ENCODE results near the gene TCP11L1.
"Not testable (repeated sequence)": the region's sequence is repeated elsewhere in the genome, so short reads cannot be mapped to it uniquely, and the experiment has no call there.

TCP11L1 gene

GRCh38 chr11:33029218-33029617 is 10.2 kb upstream of the TCP11L1 start:
- DNase-seq (ENCODE audit: low read depth) = not testable (repeated sequence)

GRCh38 chr11:33033493-33033892 is 5.9 kb upstream of the TCP11L1 start:
- DNase-seq (ENCODE audit: low read depth) = no peak

GRCh38 chr11:33035011-33035410 is 4.4 kb upstream of the TCP11L1 start:
- DNase-seq (ENCODE audit: low read depth) = no peak

- DNase-seq (ENCODE audit: low read depth) = peak; percentile 46
Observed at GRCh38 chr11:33040033-33040861, 875 bp downstream of the TCP11L1 start.

DNA sequence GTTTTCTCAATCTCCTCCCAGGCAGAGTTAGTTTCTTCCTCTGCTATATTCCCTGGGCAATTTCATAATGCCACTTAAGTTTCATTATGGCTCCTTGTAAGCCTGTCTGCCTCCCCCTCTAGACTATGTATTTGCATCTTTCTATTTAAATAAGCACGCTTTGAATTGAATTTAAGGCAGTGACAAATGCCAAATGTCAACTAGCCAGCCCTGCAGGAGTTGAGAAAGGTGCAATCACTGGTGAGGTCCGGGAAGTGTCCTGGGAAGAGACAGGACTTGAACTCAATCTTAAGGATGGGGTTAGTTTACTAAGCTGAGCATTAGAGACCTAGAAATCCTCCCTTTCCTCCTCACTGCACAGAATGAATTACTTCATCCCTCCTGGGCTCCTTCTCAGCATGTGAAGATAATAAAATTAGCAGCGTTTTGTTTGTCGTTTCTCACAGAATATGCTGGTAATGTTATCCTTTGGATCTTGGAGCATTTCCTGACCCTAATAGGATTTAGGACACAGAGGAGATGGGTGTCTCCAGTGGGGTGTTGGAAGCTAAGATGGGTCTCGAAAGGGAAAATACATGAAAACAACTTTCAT is 1.6 kb downstream of the TCP11L1 start:
- no peak for DNase-seq (ENCODE audit: low read depth)

DNA sequence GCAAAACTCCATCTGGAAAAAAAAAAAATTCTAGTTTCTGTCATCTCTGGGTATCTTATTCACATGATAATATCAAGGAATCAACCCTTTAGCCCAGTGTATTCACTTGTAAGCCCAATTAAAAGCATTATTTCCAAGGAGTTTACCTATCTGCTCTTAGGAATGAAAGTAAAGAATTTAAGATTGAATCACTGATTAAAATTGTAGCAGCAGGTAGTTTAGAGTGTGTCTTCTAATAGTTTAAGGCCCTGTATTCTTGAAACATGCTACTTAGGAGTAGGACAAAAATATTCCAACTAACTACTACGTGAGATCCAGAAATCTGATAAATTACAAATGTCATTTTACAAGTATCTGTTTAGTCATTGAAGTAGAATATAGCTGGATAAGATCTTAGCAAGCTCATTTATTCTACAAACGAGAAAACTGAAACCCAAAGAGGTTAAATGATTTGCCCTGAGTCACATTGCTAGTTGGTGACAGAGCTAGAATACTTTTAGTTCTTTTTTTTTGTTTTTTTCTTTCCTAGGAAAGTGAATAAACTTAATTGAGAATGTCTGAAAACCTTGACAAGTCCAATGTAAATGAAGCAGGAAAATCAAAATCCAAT is 4.0 kb downstream of the TCP11L1 start:
- DNase-seq (ENCODE audit: low read depth) = peak; percentile 58

- peak; percentile 89 for DNase-seq (ENCODE audit: low read depth)
Observed at GRCh38 chr11:33044285-33044756, 4.9 kb downstream of the TCP11L1 start.

DNA sequence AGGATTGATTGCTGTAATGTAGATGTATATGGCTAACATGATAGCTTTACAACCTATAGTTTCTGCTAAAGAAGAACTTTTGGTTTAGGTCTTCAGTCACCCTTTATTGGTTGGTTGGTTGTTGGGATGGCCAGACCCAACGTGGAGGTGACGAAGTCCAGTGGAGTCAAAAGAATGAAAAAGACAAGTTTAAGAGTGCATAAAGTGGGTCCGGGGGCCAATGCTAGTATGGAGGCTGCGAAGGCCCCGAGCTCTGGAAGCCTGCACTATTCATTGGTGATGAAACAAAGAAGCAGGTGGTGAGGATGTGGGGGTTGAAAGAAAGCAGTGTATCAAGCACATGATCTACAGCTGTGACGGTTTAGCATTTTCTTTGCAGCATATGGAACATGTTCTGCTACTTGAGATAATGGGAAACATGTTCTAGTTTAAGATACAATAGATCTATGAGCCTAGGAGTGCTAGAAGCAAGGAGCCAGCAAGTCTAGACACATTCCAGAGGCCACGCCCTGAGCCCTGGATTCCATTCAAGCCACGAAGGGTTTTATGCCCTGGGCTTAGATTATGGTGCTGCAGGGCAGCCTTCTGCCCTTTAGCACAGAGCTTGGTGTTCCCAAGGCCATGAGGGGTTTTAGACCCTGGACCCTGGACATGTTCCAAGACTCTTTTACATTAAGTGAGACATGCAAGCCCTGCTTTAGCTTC is 6.3 kb downstream of the TCP11L1 start:
- peak; percentile 54 for DNase-seq (ENCODE audit: low read depth)

DNA sequence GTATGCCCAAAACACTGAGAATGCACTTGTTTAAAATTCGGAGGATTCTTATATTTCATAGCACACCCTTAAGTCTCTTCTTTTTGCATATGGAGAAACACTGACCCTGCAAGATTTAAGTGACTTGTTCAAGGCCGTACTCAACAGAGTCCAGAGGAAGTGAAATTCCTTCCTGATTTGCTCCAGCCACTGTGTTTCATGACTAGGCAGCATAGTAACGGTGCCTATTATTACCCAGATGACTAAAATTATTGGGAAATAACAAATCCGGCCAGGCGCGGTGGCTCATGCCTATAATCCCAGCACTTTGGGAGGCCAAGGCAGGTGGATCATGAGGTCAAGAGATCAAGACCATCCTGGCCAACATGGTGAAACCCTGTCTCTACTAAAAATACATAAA is 9.3 kb downstream of the TCP11L1 start:
- DNase-seq (ENCODE audit: low read depth) = peak; percentile 20

DNA sequence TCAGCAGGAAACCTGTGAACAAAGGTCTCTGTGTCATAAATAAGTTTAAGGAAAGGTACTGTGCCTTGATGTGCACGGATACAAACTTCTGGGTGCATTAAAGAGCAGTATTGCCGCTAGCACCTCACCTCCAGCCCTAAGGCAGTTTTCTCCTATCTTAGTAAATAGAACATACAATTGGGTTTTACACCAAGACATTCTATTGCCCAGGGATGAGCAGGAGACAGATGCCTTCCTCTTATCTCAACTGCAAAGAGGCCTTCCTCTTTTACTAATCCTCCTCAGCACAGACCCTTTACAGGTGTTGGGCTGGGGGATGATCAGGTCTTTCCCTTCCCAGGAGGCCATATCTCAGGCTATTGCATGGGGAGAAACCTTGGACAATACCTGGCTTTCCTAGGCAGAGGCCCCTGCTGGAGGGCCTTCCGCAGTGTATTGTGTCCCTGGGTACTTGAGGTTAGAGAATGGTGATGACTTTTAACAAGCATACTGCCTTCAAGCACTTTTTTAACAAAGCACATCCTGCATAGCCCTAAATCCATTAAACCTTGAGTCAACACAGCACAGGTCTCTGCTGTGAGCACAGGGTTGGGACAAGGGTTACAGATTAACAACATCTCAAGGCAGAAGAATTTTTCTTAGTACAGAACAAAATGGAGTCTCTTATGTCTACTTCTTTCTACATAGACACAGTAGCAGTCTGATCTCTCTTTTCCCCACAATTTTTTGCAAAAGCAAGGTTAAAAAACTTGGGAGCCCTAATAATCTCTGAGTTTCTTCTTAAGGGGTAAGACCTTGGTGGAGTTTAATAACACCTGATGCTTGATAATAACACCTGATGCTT is 10.4 kb downstream of the TCP11L1 start:
- not testable (repeated sequence) for DNase-seq (ENCODE audit: low read depth)

- no peak for DNase-seq (ENCODE audit: low read depth)
Observed at GRCh38 chr11:33052231-33052630, 12.9 kb downstream of the TCP11L1 start.

DNA sequence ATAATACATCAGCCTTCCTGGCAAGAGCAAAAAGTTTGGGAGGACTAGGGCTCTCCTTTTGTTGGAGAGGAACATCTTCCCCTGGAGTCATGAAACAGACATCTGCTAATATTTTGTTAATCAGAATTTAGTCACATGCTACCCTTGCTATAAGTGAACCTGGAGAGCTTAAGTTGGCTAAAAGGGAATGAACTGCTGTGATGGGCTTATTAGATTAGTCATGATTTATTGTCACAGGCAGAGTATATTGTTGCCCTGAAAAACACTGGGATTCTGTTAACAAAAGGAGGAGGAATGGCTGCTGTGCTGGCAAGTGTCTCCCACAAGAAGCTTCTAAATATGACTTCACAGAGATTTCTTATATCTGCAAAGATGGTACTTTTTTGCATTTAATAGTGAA is 16.0 kb downstream of the TCP11L1 start:
- DNase-seq (ENCODE audit: low read depth) = no peak

DNA sequence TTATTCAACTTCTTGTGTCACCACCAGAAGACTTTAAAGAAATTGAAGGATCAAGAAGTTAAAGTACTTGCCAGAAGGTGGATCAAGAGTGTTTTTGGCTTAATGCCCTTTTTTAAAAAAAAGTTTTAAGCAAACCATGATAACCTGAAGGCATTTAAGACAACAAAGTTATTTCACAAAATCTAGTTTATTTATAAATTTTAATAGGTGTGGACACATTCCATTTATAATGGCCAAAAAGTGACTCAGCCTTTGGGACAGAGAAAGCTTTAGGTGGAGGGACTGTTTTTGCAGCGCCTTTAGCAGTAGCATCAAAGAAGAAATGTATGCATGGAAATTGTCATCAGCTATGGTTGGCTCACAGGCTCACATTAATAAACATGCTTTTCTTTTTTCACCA is 17.9 kb downstream of the TCP11L1 start:
- DNase-seq (ENCODE audit: low read depth) = no peak

GRCh38 chr11:33059331-33060007 is 20.1 kb downstream of the TCP11L1 start:
- DNase-seq (ENCODE audit: low read depth) = no peak

GRCh38 chr11:33060271-33060670 is 20.9 kb downstream of the TCP11L1 start:
- no peak for DNase-seq (ENCODE audit: low read depth)

DNA sequence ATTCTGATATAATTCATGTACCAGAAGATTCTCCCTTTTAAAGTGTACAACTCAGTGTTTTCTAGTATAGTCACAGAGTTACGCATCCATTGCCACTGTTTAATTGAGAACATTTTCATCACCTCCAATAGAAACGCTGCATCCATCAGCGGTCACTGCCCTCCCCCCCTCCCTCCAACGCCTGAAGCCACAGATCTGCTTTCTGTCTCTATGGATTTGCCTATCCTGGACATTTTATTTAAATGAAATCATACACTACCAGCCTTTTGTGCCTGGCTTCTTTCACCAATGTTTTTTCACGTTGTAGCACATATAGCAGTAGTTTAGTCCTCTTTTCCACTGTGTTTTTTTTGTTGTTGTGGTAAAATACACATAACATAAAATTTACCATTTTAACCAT is 22.8 kb downstream of the TCP11L1 start:
- DNase-seq (ENCODE audit: low read depth) = no peak

GRCh38 chr11:33063326-33063881 is 24.0 kb downstream of the TCP11L1 start:
- no peak for DNase-seq (ENCODE audit: low read depth)

DNA sequence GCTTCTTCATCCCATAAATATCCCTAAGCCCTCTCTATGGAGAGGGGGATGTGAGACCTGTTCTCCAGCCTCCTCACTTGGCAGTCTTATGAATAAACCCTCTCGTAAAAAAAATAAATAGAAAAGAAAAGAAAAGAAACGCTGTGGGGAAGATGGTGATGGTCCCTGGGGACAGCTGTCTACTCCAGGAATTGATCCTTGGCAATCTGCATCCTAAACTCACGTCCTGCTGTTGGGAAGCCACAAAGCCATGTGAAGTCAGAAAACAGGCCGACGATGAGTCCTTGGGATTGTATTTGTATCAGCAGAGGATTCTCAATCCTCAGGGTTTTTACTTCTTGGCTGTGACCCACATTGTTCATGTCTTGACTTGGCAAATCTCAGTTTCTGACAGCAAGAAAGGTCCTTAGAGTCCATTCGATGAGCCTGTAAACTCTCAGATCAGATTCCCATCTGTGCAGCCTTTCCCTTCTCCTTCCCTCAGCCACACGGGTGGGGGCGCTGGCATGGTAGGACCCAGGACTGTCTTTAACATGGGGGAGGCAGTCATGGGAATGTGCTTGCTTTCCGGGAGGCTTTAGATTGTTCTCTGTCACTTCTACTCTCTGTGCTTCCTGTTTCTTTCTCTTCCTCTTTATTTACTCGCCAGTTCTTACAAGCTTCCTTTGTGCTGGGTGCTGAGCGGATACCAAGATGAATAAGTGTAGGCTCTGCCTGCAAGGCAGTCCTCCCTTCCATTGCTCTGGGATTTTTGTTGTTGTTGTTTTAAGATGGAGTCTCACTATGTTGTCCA is 24.9 kb downstream of the TCP11L1 start:
- DNase-seq (ENCODE audit: low read depth) = no peak

GRCh38 chr11:33064866-33065265 is 25.5 kb downstream of the TCP11L1 start:
- DNase-seq (ENCODE audit: low read depth) = no peak
